AG09309 (cell line): Measurements from ENCODE around the gene SLC2A8.

Source experiments
- DNase-seq: peaks from one replicate; pipeline ENCODE4 v3.0.0-alpha.2; 2010; ENCODE audit warnings: low read depth
- H3K4me3 ChIP-seq: 2 replicates; pipeline ENCODE4 v1.5.1; 2011; ENCODE audit warnings: mild to moderate bottlenecking, low read depth, low read length, moderate library complexity; ENCODE audit not compliant: control insufficient read depth
- TF ChIP-seq, protein P1 (sequence below): IDR thresholded peaks from 2 replicates; pipeline ENCODE4 v1.5.1; 2011; ENCODE audit warnings: mild to moderate bottlenecking, low read depth, low read length, inconsistent platforms; ENCODE audit not compliant: insufficient read depth, control insufficient read depth; ENCODE audit errors: missing control alignments

Gene SLC2A8

GRCh38 chr9:127405344-127406125 is 8.6 kb downstream of the SLC2A8 start:
- H3K4me3 ChIP-seq, result no peak overlapping the region
- TF ChIP-seq, protein P1, sequence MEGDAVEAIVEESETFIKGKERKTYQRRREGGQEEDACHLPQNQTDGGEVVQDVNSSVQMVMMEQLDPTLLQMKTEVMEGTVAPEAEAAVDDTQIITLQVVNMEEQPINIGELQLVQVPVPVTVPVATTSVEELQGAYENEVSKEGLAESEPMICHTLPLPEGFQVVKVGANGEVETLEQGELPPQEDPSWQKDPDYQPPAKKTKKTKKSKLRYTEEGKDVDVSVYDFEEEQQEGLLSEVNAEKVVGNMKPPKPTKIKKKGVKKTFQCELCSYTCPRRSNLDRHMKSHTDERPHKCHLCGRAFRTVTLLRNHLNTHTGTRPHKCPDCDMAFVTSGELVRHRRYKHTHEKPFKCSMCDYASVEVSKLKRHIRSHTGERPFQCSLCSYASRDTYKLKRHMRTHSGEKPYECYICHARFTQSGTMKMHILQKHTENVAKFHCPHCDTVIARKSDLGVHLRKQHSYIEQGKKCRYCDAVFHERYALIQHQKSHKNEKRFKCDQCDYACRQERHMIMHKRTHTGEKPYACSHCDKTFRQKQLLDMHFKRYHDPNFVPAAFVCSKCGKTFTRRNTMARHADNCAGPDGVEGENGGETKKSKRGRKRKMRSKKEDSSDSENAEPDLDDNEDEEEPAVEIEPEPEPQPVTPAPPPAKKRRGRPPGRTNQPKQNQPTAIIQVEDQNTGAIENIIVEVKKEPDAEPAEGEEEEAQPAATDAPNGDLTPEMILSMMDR, result no peak
- no peak for DNase-seq

DNA sequence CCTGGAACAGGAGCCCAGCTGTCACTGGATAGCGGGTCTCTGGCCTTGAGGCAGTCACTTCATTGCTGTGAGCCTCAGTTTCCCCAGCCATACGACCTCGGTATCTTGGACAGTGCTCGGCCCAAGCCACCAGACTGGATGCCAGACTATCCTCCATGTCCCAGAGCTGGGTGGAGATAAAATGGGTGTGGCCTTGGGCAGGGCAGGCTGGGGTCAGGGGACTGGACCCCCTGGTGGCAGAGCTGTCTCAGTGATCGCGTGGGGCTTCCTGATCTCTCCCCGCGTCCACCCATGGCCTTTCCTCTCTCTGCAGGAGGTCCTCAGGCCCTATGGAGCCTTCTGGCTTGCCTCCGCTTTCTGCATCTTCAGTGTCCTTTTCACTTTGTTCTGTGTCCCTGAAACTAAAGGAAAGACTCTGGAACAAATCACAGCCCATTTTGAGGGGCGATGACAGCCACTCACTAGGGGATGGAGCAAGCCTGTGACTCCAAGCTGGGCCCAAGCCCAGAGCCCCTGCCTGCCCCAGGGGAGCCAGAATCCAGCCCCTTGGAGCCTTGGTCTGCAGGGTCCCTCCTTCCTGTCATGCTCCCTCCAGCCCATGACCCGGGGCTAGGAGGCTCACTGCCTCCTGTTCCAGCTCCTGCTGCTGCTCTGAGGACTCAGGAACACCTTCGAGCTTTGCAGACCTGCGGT is 10.0 kb downstream of the SLC2A8 start:
- no peak overlapping the region for H3K4me3 ChIP-seq
- no peak for DNase-seq
- TF ChIP-seq, protein P1, result no peak

- no peak overlapping the region for H3K4me3 ChIP-seq
- TF ChIP-seq, protein P1, result no peak
Measured at GRCh38 chr9:127407492-127407843, 10.5 kb downstream of the SLC2A8 start.

DNA sequence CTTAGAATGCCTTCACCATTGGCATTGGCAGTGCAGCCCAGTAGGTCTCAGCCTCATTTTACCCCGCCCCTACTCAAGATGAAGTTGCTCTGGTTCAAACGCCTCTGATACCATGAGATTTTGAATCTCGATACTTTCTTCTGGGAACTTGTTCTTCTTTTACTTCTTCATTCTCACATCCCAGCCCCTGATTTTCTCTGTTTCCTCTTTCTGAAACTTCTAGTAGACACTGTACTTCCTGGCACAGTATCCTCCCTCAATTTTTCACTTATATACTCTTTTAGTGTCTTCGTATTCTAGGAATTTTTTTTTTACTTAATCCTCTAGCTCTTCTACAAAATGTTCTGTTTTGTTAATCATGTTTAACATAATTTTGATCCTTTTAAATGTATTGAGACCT is 14.2 kb downstream of the SLC2A8 start:
- DNase-seq, result no peak
- H3K4me3 ChIP-seq, result no peak overlapping the region
- TF ChIP-seq, protein P1, result no peak

More at GRCh38 chr9:127407492-127407843, 10.5 kb downstream of the SLC2A8 start:
- no peak for DNase-seq

GRCh38 chr9:127415141-127415540 is 18.2 kb downstream of the SLC2A8 start:
- no peak overlapping the region for H3K4me3 ChIP-seq
- TF ChIP-seq, protein P1, result no peak
- no peak for DNase-seq

DNA sequence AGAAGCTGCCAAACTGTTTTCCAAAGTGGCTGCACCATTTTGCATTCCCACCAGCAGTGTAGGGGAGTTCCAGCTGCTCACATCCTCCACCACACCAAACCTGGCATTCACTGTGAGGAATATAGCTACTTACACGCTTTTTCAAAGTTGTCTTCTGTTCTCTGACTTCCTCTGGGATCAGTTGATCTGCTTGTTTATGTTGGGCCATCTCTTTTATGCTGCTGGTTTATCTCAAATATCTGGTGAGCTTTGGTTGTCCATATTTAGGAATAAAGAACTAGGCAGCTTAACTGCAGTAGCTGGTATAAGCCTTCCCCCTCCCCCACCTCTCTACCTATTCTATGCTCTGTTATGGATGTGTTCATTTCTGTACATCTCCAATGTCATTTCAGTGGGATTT is 18.7 kb downstream of the SLC2A8 start:
- DNase-seq, result no peak
- no peak overlapping the region for H3K4me3 ChIP-seq
- TF ChIP-seq, protein P1, result no peak
